HG03558 (cell line): ENCODE results near the gene NCOA5.

ENCODE experiments used
- ATAC-seq: cut with Tn5 transposase; IDR thresholded peaks from one replicate; pipeline ENCODE4 v1.9.1; 2021; ENCODE audit warnings: moderate number of reproducible peaks; ENCODE audit not compliant: unreplicated experiment; ENCODE audit errors: extremely low read depth

The NCOA5 gene

DNA sequence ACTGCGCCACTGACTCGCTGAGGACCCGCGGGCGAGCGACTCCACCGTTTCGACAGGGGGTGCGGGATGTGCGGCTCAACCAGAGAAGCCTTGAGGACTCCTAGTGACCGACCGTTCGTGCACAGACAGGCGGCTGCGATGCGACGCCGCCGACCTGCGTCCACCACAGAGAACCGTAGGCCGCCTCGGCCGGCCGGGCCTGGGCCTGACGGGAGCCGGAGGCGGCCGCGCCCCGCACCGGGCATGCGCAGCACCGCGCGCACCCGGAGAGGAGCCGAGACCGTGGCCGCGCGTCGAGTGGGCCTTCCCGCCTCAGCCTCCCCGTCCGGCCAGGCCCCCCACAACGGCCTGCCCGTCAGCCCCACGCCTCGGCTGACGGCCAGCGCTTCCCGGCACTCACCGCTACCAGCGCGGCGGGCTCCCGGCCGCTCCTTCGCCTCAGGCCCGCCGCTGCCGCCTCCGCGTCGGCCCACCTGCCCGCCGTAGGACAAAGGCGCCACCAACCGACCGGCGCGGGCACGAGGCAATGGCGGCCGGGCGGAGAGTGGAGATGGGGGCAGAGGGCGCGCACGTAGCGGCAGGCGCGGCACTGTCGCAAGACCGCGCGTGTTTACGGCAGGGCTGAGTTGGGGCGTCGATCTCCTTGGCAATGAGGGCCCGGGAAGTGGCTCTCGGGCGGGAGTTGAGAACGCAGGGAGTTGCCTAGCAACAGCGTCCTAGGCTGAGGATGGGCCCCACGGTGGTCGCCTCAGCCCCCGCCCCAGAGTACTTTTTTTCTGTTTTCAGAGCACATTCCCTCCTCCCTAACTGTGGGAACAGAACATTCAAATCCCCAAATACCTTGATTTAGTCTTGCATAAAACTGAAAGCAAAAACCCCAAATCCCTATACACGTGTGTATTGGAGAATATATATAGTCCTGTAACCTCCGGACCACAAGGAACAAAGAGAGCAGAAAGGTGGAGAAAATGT is at the start of gene NCOA5:
NCOA5 (minus strand) TSS at position 546 of the 972 bp plus-strand sequence. CDS start 10,538 bp downstream, outside the sequence.
- peak; percentile 67 for ATAC-seq

- no peak for ATAC-seq
These were observed 49.6 kb upstream of the NCOA5 start for GRCh38 chr20:46139266-46139889.

GRCh38 chr20:46137816-46138215 is 48.1 kb upstream of the NCOA5 start:
- ATAC-seq, result no peak

DNA sequence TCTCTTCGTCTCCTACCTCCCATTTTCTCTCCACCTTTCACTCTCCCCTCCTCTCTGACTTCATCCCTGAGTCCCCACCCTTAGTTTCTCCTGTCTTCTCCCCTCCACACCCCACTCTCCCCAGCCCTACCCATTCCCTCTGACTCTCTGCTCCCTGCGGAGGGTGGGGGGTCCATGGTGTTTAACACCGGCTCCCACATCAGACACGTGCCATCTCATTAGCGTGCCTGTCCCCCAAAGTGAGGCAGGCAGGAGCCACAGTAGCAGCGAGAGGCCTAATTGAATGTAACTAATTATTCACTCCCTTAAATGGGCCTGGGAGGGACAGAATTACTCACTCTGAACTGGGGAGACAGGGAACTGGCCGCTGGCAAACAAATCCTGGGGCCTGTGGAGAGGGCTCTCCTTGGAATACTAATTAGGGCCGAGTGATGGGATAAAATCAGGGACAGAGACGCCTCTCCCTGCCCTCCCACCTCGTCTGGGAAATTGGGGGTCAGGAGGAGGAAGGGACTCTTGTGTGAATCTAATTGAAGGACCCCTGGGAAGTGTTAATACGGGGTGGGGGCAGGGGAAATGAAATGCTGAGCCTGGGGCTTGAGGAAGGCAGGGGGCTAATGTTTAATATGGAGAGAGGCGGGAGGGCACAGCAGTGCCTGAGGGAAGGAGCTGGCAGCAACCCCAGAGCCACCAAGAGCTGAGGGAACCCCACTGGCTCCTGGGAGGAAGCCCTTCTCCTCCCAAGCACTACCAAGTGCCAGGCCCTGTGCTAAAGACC is 46.3 kb upstream of the NCOA5 start:
- no peak for ATAC-seq

DNA sequence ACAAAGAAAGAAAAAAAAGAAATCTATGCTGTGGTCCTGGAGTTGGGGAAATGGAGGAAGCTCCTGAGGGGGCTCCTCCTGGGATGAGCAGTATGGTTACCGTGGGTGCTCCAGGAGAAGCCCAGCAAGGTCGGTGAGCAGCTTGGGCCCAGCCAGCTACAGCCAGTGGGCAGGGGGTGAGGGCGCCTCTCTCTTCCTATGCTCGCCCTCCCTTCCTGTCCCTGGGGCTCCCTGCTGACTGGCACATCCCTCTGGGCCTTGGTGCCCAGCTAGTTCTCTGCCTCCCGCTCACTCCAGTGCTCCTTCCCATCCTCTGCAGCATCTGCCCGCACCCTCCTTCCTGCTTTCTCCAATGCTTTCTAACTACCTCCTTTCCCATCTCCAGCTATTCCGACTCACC is 45.0 kb upstream of the NCOA5 start:
- ATAC-seq, result no peak

- no peak for ATAC-seq
These were observed 44.3 kb upstream of the NCOA5 start for GRCh38 chr20:46133886-46134654.

DNA sequence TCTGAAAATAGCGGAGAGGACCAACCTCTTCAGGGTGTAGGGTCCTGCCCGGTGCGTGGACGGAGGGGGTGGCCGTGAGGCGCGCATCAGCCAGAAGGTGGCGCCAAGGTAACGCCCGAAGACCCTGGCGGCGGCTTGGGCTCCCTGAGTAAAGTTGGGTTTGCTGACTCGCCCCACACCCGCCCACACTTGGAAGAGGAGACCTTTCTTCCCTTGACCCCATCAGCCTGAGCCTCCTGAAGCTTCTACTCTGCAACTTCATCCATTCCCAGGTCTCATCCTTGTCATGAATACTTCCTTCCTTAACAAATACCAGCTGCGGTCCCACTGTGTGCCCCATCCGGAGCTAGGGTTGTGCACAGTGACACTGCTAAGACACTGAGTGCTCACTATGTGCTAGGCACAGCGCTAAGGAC is 43.0 kb upstream of the NCOA5 start:
- no peak for ATAC-seq

DNA sequence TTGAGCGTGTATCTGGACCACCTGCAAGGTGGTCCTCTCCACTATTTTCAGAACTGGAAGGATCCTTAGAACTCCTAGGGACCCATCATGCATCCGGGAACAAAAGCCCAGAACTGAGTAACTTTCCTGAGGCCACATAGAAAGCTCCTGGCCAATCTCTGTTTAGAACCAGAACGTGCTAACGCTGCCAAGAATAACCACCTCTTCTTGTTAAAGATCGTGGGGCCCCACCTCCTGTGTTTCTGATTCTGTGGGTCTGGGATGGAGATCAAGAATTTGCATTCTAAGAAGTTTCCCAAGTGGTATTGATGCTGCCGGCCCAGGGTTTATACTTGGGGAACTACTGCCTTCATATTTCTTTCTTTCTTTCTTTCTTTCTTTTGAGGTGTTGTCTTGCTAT is 41.6 kb upstream of the NCOA5 start:
- ATAC-seq, result no peak

GRCh38 chr20:46130534-46130933 is 40.8 kb upstream of the NCOA5 start:
- no peak for ATAC-seq

- no peak for ATAC-seq
These were observed 40.3 kb upstream of the NCOA5 start for GRCh38 chr20:46129955-46130481.

GRCh38 chr20:46128310-46129151 is 38.8 kb upstream of the NCOA5 start:
- ATAC-seq, result no peak

DNA sequence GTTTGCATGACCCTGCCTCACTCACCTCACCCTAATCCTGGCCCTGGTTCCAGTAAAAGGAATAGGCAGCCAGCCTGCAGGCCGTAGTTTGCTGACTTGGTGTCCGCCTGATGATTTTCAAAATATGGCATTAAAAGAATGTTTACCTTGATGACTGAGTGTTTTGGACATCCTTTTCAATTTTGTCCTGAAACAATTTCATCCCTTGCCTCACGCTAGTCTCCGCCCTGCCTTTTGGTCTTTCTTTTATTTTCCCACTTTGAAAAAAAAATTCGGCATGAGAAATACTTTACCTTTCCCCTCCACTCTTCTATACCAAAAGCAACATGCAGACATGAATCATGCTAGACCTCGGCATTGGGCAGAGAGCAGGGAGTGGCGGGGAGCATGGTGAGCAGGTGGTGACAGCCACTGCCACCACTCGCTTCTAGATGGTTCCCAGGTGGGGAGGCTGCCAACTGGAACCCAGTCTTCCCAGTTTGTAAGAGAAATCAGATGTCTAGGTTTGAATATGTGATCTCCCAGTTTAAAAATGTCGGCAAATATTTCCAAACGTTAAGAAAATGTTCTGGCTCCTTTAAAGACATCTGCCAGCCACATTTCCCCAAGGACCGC is 37.7 kb upstream of the NCOA5 start:
- ATAC-seq, result no peak

DNA sequence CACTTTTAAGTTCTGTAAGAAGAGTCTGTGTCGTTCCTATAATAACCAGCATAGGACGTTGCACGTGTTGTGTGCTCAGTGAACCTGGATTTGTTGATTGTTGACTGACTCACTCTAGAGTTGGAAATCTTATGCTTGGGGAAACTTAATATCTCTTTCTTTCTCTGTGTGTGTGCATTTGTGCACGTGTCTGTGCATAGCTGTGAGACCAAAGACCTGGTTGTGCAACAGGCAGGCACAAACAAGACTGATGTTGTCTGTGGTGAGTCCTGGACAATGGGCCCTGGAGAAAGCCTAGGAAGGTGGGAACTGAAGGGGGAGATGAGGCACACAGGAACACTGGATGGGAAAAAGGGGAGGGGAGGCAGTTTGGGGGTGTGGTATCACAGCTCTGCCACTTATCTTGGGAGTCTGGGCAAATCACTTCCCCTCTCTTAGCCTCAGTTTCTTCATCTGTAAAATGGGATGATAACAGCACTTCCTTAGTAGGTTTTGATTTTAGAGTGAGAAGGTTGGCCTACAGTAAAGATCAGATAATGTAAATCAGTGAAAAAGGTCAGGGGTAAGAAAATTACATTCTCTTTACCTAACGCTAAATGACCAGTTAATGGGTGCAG is 36.8 kb upstream of the NCOA5 start:
- ATAC-seq, result no peak

- ATAC-seq, result no peak
These were observed 33.9 kb upstream of the NCOA5 start for GRCh38 chr20:46123482-46124245.

DNA sequence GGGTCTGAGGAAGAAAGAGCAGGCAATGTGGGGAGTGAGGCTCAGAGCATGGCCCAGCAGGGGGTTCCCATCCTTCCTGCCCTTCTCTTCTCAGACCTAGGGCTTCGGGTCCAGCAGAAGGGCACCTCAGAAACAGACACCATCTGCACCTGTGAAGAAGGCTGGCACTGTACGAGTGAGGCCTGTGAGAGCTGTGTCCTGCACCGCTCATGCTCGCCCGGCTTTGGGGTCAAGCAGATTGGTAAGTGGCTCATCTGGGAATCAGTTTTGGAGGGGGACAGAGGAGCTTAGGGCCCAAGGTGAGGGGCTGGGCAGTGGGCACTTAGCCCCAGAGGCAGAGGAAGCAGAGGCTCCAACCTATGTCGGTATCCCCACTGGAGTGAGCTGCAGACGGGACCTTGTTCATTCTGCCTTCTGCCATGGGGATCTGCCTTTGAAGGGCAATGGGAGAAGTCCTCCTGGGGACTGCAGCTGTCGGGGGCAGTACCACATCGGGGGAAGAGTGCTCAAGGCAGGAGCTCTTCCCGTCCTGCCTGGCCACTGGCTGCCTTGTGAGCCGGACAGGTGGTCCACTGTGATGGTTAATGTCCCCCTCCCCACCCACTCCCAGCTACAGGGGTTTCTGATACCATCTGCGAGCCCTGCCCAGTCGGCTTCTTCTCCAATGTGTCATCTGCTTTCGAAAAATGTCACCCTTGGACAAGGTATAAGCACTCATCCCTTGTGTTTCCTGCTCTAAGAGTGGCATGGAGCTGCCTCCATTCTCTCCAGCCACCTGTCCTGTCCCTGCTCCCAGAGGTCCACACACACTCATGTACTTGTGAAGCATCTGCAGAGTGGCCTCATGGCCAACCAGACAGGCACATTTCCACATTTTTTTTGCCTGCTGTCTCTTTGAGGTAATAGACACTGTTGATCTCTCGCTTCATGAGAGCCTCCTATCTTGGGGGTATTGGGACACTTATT is 33.0 kb upstream of the NCOA5 start:
- ATAC-seq, result no peak

DNA sequence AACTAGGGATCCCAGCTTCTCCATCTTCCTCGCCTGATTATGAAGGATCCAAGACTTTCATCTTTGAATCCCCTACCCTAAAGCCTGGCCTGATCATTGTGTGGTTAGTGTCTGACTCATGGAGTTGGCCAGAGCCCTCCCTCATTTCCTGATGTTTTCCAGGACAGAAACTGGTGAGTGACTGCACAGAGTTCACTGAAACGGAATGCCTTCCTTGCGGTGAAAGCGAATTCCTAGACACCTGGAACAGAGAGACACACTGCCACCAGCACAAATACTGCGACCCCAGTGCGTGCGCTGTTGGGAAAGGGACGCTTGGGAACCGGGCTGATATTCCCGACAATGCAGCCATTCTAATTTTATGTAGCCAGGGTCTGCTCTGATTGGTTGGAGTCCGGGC is 32.3 kb upstream of the NCOA5 start:
- ATAC-seq, result no peak
